HepG2 (cell line): Measurements from ENCODE around the gene FAM83E. TPM values are rescaled to one million over a fixed set of nuclear protein-coding genes. Genes with fewer than 3 reads are reported as not detected.
A peak's percentile ranks its signal among the peaks of the same experiment; 100 is the strongest.

ENCODE experiments used
- HNF4A ChIP-seq: sonication (generic); formaldehyde crosslinking; IDR thresholded peaks from 2 replicates; pipeline ENCODE4 v1.4.0; 2020; ENCODE audit warnings: missing genetic modification reagents
- KLF16 ChIP-seq, 2 experiments: sonication (generic) in 1 of 2; formaldehyde crosslinking in 1 of 2; IDR thresholded peaks; 2 replicates each; pipeline versions ENCODE4 v1.6.1 to v1.8.0; 2016 to 2023; ENCODE audit warnings: missing genetic modification reagents in 2 of 2, missing compliant biosample characterization in 1 of 2
- PCBP1 ChIP-seq: fragments of 200-400 bp; formaldehyde crosslinking; IDR thresholded peaks from 2 replicates; pipeline ENCODE4 v1.6.1; 2017; ENCODE audit warnings: mild to moderate bottlenecking, low read depth, low read length, borderline replicate concordance
- POLR2AphosphoS5 ChIP-seq: IDR thresholded peaks from 2 replicates; pipeline ENCODE4 v1.6.1; 2012; ENCODE audit warnings: low read depth, low read length
- ZBTB21 ChIP-seq: sonication (generic); formaldehyde crosslinking; IDR thresholded peaks from 2 replicates; pipeline ENCODE4 v1.4.0; 2020; ENCODE audit warnings: missing genetic modification reagents
- ZNF260 ChIP-seq: sonication (generic); formaldehyde crosslinking; IDR thresholded peaks from 2 replicates; pipeline ENCODE4 v1.4.0; 2020; ENCODE audit warnings: missing genetic modification reagents, low read depth, mild to moderate bottlenecking, borderline replicate concordance
- ZNF747 ChIP-seq: sonication (generic); formaldehyde crosslinking; IDR thresholded peaks from 2 replicates; pipeline ENCODE4 v1.8.1; 2023; ENCODE audit warnings: missing genetic modification reagents, mild to moderate bottlenecking, borderline replicate concordance
- ZNF788 ChIP-seq: sonication (generic); formaldehyde crosslinking; IDR thresholded peaks from 2 replicates; pipeline ENCODE4 v1.5.0; 2020; ENCODE audit warnings: mild to moderate bottlenecking, missing genetic modification reagents, borderline replicate concordance
- polyA plus RNA-seq, 8 experiments: library from polyadenylated mRNA; depleted of rRNA in 3 of 8; stranded (reverse) in 7 of 8; unstranded in 1 of 8; fragments of >200 nt; fragmentation: Illumina TruSeq in 4 of 8; extraction: Trizol in 4 of 8; gene quantifications; 2 replicates each; pipeline versions ENCODE4 v1.2.1 to v1.2.3, GENCODE V29; 2011 to 2016; ENCODE audit warnings: low read depth in 4 of 8, missing spikeins in 1 of 8, mixed read lengths in 1 of 8; ENCODE audit not compliant: insufficient read depth in 1 of 8
- total RNA-seq, 5 experiments: library from RNA; depleted of rRNA; stranded (reverse); fragments of >200 nt; fragmentation: Illumina TruSeq; extraction: Trizol; gene quantifications; 2 replicates each; pipeline ENCODE4 v1.2.3, GENCODE V29; 2016; ENCODE audit warnings: low read depth in 1 of 5
- TF ChIP-seq, protein P1 (sequence below): sonication (generic); formaldehyde crosslinking; IDR thresholded peaks from 2 replicates; pipeline ENCODE4 v1.4.0; 2020; ENCODE audit warnings: missing genetic modification reagents; ENCODE audit errors: not compliant biosample characterization
- TF ChIP-seq, protein P2 (sequence below): sonication (generic); formaldehyde crosslinking; IDR thresholded peaks from 2 replicates; pipeline ENCODE4 v1.9.0; 2021; ENCODE audit warnings: missing genetic modification reagents, borderline replicate concordance
- TF ChIP-seq, protein P3 (sequence below): sonication (generic); formaldehyde crosslinking; IDR thresholded peaks from 2 replicates; pipeline ENCODE4 v1.4.0; 2020; ENCODE audit warnings: missing genetic modification reagents
- TF ChIP-seq, protein P4 (sequence below): sonication (generic); formaldehyde crosslinking; IDR thresholded peaks from 2 replicates; pipeline ENCODE4 v1.4.0; 2020; ENCODE audit warnings: missing genetic modification reagents, borderline replicate concordance
- TF ChIP-seq, protein P5 (sequence below): IDR thresholded peaks from 2 replicates; pipeline ENCODE4 v1.6.1; 2016; ENCODE audit warnings: missing biosample characterization, missing genetic modification reagents, low read depth

FAM83E gene
- total and polyA plus RNA-seq, 2 of the 13 experiments (the other 11 are each of a cell fraction or from before 2014, with no cell fraction given): 0.18 to 0.60 TPM

DNA sequence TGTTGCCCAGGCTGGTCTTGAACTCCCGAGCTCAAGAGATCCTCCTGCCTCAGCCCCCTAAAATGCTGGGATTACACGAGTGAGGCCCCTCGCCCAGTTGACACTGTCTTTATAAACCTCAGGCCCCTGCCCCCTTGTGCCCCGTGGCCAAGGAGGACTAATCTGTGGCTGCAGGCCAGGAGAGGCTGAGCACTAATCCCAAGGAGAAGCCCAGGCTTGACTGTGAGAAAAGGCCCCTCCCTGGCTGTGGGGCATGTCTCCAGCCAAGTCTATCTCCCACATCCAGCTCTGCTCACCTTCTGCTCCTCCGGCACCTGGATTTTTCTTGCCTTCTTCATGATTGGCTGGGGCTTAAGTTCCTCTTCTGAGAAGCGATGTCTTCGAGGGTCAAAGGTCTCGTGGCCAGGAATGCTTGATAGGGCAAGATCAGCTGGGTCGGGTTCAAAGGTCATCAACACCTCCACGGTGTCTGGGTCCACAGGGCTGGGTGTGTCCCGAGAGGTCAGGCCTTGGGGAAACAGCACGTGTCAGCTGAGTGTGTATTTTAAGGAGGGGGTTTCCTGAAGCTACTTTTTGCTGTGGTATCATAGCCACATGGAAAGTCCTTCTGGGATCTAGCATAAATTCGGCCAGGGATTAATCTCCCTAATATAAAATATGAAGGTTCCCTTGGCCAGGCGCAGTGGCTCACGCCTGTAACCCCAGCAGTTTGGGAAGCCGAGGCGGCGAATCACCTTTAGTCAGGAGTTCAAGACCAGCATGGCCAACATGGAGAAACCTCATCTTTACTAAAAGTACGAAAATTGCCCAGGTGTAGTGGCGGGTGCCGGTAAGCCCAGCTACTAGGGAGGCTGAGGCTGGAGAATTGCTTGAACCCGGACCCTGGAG lies 18.5 kb upstream of the FAM83E start (continued):
- TF ChIP-seq, protein P1, sequence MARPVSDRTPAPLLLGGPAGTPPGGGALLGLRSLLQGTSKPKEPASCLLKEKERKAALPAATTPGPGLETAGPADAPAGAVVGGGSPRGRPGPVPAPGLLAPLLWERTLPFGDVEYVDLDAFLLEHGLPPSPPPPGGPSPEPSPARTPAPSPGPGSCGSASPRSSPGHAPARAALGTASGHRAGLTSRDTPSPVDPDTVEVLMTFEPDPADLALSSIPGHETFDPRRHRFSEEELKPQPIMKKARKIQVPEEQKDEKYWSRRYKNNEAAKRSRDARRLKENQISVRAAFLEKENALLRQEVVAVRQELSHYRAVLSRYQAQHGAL (CRISPR knock-in tag): no peak
- peak; percentile 19; the same call in 1 of the 2 replicates for TF ChIP-seq POLR2AphosphoS5
- no peak for TF ChIP-seq ZNF747
- TF ChIP-seq, protein P2, sequence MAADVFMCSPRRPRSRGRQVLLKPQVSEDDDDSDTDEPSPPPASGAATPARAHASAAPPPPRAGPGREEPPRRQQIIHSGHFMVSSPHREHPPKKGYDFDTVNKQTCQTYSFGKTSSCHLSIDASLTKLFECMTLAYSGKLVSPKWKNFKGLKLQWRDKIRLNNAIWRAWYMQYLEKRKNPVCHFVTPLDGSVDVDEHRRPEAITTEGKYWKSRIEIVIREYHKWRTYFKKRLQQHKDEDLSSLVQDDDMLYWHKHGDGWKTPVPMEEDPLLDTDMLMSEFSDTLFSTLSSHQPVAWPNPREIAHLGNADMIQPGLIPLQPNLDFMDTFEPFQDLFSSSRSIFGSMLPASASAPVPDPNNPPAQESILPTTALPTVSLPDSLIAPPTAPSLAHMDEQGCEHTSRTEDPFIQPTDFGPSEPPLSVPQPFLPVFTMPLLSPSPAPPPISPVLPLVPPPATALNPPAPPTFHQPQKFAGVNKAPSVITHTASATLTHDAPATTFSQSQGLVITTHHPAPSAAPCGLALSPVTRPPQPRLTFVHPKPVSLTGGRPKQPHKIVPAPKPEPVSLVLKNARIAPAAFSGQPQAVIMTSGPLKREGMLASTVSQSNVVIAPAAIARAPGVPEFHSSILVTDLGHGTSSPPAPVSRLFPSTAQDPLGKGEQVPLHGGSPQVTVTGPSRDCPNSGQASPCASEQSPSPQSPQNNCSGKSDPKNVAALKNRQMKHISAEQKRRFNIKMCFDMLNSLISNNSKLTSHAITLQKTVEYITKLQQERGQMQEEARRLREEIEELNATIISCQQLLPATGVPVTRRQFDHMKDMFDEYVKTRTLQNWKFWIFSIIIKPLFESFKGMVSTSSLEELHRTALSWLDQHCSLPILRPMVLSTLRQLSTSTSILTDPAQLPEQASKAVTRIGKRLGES (CRISPR knock-in tag): no peak
- TF ChIP-seq KLF16 (CRISPR knock-in tag; IDR thresholded peaks at IDR 0.05): no peak
- TF ChIP-seq, protein P3, sequence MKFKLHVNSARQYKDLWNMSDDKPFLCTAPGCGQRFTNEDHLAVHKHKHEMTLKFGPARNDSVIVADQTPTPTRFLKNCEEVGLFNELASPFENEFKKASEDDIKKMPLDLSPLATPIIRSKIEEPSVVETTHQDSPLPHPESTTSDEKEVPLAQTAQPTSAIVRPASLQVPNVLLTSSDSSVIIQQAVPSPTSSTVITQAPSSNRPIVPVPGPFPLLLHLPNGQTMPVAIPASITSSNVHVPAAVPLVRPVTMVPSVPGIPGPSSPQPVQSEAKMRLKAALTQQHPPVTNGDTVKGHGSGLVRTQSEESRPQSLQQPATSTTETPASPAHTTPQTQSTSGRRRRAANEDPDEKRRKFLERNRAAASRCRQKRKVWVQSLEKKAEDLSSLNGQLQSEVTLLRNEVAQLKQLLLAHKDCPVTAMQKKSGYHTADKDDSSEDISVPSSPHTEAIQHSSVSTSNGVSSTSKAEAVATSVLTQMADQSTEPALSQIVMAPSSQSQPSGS (CRISPR knock-in tag): 0 out of 2 replicates have a peak, but pooled peaks have one; percentile 5
- TF ChIP-seq, protein P4, sequence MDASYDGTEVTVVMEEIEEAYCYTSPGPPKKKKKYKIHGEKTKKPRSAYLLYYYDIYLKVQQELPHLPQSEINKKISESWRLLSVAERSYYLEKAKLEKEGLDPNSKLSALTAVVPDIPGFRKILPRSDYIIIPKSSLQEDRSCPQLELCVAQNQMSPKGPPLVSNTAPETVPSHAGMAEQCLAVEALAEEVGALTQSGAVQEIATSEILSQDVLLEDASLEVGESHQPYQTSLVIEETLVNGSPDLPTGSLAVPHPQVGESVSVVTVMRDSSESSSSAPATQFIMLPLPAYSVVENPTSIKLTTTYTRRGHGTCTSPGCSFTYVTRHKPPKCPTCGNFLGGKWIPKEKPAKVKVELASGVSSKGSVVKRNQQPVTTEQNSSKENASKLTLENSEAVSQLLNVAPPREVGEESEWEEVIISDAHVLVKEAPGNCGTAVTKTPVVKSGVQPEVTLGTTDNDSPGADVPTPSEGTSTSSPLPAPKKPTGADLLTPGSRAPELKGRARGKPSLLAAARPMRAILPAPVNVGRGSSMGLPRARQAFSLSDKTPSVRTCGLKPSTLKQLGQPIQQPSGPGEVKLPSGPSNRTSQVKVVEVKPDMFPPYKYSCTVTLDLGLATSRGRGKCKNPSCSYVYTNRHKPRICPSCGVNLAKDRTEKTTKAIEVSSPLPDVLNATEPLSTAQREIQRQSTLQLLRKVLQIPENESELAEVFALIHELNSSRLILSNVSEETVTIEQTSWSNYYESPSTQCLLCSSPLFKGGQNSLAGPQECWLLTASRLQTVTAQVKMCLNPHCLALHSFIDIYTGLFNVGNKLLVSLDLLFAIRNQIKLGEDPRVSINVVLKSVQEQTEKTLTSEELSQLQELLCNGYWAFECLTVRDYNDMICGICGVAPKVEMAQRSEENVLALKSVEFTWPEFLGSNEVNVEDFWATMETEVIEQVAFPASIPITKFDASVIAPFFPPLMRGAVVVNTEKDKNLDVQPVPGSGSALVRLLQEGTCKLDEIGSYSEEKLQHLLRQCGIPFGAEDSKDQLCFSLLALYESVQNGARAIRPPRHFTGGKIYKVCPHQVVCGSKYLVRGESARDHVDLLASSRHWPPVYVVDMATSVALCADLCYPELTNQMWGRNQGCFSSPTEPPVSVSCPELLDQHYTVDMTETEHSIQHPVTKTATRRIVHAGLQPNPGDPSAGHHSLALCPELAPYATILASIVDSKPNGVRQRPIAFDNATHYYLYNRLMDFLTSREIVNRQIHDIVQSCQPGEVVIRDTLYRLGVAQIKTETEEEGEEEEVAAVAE: no peak
- TF ChIP-seq HNF4A (CRISPR knock-in tag): peak; percentile 87
- TF ChIP-seq ZNF788 (CRISPR knock-in tag): peak; percentile 40; the same call in 1 of the 2 replicates
- no peak for TF ChIP-seq ZBTB21 (CRISPR knock-in tag)
- TF ChIP-seq, protein P5, sequence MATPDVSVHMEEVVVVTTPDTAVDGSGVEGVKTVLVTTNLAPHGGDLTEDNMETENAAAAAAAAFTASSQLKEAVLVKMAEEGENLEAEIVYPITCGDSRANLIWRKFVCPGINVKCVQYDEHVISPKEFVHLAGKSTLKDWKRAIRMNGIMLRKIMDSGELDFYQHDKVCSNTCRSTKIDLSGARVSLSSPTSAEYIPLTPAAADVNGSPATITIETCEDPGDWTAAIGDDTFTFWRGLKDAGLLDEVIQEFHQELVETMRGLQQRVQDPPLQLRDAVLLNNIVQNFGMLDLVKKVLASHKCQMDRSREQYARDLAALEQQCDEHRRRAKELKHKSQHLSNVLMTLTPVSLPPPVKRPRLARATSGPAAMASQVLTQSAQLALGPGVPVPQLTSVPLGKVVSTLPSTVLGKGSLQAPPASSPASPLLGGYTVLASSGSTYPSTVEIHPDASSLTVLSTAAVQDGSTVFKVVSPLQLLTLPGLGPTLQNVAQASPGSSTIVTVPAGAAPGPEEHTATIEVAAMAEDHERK (CRISPR knock-in tag): no peak
- no peak for TF ChIP-seq PCBP1
- TF ChIP-seq ZNF260 (CRISPR knock-in tag): no peak
